Transverse colon (tissue), 4 donors: ENCODE results near the gene ZNF107.
"Not testable (repeated sequence)": the region's sequence is repeated elsewhere in the genome, so short reads cannot be mapped to it uniquely, and the experiment has no call there.

Experiments
- CTCF ChIP-seq, 5 experiments: fragments of 200-600 bp in 3 of 5; fragments of 450-650 bp in 2 of 5; sonication (generic) in 3 of 5; IDR thresholded peaks; 1 replicate in 2 of 5; 2 replicates in 3 of 5; pipeline ENCODE4 v1.5.1; 2016 to 2017; ENCODE audit warnings: antibody characterized with exemption in 5 of 5, inconsistent platforms in 3 of 5, mild to moderate bottlenecking in 2 of 5, moderate library complexity in 1 of 5
- EP300 ChIP-seq: sonication (generic); formaldehyde crosslinking; IDR thresholded peaks from one replicate; pipeline ENCODE4 v1.6.1; 2017; ENCODE audit warnings: antibody characterized with exemption, low read depth
- POLR2AphosphoS5 ChIP-seq, 3 donors: sonication (generic); formaldehyde crosslinking; IDR thresholded peaks; one replicate each; pipeline ENCODE4 v1.6.1; 2016; ENCODE audit warnings: antibody characterized with exemption in 3 of 3

DNA sequence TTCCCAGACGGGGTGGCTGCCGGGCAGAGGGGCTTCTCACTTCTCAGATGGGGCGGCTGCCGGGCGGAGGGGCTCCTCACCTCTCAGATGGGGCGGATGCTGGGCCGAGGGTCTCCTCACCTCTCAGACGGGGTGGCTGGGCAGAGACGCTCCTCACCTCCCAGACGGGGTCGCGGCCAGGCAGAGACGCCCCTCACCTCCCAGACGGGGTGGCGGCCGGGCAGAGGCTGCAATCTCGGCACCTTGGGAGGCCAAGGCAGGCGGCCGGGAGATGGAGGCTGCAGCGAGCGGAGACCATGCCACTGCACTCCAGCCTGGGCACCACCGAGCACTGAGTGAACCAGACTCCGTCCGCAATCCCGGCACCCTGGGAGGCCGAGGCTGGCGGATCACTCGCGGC is 73.0 kb downstream of the ZNF107 start:
- TF ChIP-seq CTCF (IDR thresholded peaks at IDR 0.05); EP300; POLR2AphosphoS5 (IDR thresholded peaks at IDR 0.05): not testable (repeated sequence)
